Superior temporal gyrus (tissue), 1 donor: ENCODE measurements around the gene UBE2M.
A peak's percentile ranks its signal among the peaks of the same experiment; 100 is the strongest.
"Not testable (repeated sequence)": the region's sequence is repeated elsewhere in the genome, so short reads cannot be mapped to it uniquely, and the experiment has no call there.

Experiments
- DNase-seq: peaks from one replicate; pipeline ENCODE4 v3.0.0-alpha.2; 2016; ENCODE audit errors: extremely low spot score

Gene UBE2M

DNA sequence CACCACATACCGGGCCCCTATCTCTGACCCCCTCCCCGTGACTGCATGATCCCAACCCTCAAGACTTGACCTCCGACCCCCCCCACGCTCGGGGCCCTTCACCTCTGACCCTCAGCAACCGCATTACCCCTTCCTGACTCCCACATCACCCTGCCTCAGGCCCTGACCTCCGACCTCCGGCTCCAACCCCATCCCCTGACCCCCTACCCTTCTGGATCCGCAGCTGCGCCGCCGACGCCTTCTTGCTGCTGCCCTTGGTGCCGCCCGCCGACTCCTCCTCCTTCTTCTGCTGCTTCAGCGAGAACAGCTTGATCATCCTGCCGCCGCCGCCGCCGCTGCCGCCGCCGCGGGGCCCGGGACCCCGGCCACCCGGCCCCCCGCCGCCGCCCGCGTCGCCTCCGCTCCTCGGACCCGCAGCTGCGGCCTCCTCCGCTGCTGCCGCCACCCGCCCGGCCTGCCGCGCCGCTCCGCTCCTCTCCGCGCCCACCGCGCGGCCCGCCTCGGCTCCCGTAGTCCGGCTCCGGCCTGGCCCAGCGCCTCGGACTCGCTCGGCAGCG, at the start of gene UBE2M:
UBE2M (minus strand) TSS at position 546 of the 557 bp plus-strand sequence; CDS start at position 316, 230 bp downstream.
- DNase-seq: no peak

DNA sequence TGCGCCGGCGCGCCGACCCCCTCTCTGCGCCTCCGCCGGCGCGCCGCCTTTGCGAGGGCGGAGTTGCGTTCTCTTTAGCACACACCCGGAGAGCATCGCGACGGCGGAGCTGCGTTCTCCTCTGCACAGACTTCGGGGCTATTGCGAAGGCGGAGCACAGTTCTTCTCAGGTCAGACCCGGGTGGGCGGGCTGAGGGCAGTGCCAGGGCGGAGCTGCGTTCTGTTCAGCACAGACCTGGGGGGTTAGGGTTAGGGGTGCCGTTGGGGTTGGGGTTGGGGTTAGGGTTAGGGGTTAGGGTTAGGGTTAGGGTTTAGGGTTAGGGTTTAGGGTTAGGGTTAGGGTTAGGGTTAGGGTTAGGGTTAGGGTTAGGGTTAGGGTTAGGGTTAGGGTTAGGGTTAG, 48.8 kb upstream of the UBE2M start:
- not testable (repeated sequence) for DNase-seq

DNA sequence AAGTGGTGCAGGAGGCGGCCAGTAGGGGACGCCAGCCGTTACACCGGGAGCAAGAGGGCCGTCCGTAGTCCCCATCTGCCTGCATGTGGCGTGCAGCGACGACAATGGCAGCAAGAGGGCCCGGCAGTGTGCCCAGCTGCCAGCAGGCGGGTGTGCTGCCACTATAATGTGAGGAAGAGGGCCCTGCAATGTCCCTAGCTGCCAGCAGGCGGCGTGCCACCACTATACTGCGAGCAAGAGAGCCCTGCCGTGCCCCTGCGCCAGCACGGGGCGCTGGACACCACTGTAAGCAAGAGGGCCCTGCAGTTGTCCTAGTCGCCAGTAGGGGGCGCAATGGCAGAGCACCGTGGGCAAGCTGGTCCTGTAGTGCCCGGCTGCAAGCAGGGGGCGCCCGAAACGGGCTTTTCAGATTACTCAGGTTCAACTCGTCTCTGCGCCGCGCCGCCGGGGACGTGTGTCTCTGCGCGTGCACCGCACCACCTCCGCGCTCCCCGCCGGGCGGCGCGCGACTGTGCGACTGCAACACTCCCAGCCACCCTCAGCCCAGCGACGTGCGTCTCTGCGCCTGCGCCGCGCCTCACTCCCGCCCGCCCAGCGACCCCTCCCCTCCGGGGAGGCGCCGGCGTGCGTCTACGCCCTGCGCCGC, 48.0 kb upstream of the UBE2M start:
- DNase-seq: not testable (repeated sequence)

DNA sequence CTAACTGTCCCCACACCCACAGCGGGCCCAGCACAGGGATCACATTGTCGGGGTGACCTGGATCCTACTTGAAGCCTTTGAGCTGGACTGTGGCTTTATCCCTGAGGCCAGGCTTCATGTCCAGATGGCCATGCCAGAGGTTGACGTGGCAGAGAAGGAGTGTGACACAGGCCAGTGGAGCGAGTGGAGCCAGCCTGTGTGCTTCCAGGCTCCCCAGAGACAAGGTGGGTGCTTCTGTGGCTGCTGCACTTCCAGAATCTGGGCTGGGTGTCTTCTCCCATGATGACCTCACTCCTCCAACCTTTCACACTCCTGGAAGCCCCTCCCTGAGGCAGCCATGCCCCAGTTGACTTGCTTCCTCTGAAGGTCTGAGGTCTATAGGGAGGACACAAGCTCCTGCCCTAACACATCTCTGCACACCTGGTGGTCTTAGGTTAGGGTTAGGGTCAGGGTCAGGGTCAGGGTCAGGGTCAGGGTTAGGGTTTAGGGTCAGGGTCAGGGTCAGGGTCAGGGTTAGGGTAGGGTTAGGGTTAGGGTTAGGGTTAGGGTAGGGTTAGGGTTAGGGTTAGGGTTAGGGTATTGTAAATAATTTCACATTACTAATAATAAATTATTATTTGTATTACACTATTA, 27.8 kb upstream of the UBE2M start:
- DNase-seq: no peak

DNA sequence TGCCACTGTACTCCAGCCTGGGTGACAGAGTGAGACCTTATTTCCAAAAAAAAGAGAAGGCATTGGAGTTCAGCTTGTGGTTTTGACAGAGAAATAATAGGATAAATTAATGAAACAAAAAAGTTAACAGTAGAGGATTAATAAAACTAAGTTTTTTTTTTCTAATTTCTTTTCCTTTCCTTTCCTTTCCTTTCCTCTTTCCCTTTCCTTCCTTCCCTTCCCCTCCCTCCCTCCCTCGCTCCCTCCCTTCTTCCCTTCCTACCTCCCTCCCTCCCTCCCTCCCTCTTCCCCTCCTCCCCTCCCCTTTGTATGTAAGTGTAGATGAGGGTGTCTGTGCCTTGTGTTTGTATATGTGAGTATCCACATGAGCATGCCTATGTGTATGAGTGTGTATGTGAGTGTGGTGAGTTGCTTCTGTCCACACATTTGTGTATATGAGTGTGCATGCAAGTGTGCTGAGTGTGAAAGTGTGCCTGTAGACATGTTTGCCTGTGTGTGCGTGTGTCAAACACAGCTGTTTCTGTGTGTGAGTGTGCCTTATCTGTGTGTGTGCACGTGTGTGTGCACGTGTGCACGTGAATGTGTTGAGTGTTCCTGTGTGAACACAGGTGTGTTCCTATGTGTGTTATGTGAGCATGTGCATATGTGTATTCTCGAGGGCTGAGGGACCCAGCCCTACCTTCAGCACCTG, 27.2 kb upstream of the UBE2M start:
- no peak for DNase-seq

DNA sequence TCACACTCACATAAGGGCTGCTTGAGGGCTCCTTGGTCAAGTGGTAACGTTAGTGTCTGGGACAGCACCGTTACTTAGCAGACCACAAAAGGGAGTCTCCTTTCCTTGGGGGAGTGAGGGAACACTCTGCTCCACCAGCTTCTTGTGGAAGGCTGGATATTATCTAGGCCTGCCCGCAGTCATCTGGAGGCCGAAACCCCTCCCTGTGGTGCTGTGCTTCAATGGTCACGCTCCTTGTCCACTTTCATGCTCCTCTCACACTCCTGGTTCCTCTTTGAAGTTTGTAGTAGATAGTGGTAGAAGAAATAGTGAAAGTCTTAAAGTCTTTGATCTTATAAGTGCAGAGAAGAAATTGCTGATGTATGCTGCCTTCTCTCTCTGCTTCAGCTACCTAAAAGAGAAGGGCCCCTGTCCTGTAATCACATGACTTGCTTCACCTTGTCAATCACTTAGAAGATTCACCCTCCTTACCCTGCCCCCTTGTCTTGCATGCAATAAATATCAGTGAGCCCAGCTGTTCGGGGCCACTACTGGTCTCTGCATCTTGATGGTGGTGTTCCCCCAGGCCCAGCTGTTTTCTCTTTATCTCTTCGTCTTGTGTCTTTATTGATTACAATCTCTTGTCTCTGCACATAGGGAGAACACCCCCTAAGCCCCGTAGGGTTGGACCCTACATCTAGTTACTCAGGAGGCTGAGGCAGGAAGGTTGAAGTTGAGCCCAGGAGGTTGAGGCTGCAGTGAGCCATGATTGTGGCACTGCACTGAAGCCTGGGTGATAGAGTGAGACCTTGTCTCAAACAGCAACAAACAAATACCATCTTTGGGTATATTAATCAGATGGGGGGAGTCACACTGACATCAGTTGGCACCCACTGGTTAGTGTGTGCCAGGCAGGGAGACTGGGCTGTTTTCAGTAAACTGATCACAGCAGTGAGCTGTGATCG, 26.4 kb upstream of the UBE2M start:
- DNase-seq: no peak

DNA sequence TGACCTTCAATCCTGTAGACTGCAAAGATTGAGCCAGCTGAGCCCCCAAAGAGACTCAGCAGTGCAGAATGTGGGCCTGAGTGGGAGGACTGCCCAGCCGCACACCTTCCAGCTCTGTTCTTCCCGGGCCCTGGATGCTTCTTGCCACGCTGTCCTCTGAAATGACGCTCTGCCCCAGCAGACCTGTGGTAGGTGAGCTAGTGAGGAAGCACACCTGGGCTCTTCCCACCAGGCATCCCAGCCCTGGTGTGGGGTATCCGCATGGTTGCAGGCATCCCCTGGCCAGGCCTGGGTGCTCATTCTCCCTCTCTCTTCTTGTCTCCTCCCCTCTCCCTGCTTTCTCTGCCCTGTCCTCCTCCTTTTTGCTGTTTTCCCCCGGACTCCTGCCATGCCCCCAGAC, 24.6 kb upstream of the UBE2M start:
- no peak for DNase-seq

DNA sequence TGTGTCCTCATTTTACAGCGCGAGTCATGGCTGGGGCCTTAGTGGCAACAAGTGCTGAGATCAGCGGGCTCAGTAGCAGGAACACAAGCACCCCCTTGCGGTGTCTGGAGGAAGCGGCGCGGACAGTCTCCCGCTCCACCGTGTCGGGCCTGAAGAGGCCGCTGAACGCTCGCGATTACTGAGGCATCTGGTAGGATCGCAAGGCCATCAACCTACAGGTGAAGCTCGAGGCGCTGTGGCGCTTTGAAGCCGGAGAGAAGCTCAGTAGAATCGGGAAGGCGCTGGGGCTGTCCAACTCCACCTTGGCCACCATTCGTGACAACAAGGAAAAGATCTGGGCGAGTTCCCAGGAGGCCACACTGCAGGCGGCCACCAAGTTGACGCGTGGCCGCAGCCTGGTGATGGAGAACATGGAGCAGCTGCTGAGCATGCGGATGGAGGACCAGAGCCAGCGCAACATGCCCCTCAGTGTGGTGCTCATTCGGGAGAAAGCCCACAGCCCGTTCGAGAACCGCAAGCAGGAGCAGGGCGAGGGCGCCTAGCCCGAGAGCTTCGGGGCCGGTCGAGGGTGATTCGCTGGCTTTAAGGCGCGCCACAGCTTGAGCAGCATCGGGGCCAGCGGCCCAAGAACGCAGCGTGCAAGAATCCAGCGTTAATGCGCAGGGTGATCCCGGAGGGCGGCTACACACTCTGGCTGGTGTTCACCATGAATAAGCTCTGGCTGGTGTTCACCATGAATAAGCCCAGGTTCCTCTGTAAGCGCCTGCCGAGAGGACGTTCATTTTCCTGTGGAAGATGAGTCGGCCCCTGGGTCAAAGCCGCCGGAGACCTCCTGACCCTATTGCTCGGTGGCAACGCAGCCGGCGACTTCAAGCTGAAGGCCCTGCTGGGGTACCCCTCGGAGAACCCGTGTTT, 23.1 kb upstream of the UBE2M start:
- peak; percentile 86 for DNase-seq

DNA sequence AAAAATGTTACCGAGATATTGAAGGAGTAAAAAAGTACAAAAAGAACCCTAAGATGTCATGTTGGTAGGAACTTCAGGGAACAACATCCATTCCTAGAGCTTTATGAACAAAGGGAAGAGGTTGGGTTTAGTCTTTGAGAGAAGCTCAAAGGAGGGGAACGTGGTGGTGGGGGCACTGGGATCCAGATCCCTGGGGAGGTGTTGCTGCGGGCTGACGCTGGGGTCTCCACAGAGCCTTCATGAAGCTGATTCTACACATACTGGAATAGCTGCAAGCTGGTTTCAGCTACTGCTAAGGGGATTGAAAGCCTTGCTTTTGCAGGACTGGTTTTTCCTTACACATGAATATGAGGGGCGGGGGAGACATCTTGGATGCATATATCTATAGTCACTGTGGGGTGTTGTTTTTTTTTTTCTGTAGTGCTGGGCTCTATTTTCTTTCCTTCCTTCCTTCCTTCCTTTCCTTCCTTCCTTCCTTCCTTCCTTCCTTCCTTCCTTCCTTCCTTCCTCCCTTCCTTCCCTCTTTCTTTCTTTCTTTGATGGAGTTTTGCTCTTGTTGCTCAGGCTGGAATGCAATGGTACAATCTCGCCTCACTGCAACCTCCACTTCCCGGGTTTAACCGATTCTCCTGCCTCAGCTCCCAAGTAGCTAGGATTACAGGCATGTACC, 21.2 kb upstream of the UBE2M start:
- DNase-seq: no peak

DNA sequence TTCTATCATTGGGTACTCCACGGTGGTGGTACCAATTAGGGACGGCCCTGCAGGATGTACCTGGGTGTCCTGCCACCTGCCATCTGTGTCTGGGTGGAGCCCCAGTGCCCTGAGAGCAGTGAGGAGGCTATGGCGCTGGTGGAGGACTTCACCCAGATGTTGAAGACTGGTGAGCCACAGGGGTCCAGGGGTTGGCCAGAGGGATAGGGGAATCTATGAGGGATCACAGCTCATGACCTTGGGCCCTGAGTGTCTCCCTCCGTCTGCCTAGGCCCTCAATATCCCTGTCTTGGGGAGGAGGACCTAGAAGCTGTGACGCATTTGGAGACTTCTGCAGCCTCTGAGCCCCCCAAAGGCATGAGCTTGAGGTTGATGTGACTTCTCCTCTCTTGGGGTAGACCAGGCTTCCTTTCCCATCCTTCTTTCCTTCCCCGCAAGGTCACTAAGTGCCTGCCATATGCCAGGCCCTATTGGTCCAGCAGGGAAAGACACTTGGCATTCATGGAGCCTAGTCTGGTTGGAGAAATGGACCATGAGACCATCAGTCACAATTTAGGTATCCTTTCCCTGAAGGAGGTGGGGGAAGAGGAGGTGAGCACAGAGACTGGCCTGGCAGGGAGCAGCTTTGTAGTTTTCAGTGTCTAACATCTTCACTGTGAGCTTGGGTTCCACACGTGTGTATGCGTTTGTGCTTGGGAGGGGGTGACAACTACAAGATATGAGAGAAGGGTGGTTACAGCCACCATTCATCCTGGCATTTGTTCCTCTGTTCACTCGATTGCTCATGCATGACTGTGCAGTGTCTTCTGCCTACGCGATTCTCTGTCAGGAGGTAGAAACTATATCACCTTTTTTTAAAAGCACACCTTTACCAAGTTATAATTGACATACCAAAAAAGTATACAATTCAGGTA, 19.9 kb upstream of the UBE2M start:
- no peak for DNase-seq

DNA sequence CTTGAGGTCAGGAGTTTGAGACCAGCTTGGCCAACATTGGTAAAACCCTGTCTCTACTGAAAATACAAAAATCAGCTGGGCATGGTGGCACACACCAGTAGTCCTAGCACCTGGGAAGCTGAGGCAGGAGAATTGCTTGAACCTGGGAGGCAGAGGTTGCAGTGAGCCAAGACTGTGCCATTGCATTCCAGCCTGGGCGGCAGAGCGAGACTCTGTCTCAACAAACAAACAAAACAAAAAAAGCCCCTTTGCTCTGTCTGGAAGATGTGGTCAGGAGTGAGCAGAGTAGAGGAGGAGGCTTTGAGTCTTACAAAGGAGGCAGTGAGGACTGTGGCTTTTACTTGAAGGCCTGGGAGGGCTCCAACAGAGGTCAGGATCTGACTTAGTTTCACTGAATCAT, 19.2 kb upstream of the UBE2M start:
- not testable (repeated sequence) for DNase-seq

DNA sequence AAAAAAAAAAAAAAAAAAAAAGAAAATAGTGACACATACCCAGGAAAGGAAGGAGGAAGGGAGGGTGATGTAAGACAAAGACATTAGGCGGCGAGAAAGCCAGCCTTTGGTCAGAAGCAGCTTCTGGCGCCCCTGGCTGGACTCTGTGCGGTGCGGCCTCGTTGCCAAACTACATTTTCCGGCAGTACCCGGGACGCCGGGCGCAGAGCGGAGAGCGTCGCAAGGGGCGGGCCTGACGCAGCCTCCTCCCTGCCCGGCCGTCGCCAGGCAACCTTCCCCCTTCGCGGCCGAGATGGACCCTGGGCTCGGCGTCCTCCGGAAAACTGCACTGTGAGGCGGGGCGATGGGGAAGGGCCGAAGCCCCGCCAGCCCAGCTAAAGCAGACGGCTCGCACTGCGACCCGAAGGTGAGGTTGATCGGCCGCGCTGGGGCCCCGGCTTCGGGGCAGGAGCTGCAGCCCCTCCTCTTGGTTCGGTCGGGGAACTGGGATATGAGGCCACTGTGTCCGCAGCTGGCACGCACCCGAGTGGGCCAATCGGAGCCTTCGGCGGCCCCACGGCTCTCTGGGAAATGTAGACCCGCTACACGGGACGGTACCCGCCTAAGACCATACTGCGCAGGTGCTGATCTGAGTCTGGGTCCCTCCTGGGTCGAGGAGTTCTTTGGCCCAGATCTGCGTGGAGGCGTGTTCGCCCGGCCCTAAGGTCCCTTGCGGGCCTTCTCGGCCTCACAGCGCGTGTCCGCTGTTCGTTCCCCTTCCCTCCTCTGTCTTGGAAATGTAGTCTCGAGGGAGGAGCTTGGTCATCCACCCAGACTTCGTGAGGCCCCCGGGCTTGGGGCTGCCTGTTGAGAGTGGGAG, 17.0 kb upstream of the UBE2M start:
- peak; percentile 92 for DNase-seq

DNA sequence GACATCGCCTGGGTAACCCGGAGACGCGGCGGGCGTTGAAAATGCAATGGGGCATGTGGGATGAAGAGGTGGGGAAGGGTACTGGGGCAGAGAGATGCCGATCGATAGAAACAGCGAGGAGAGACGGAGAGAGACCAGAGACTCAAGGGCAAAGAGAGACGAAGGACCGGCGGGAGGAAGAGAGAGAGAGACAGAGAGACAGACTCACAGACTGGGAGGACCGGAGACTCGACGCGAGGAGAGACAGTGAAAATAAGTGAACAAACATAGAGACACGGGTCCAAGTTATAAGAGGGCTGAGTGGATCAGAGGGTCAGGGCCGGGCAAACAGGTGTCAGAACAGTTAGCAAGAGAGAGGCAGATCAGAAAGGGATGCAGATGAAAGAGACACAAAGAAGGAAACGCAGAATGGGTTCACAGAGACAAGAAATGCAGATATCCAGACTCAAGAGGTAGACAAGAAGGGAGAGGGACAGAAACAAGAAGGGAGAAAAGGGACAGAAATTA, 15.3 kb upstream of the UBE2M start:
- DNase-seq: no peak

DNA sequence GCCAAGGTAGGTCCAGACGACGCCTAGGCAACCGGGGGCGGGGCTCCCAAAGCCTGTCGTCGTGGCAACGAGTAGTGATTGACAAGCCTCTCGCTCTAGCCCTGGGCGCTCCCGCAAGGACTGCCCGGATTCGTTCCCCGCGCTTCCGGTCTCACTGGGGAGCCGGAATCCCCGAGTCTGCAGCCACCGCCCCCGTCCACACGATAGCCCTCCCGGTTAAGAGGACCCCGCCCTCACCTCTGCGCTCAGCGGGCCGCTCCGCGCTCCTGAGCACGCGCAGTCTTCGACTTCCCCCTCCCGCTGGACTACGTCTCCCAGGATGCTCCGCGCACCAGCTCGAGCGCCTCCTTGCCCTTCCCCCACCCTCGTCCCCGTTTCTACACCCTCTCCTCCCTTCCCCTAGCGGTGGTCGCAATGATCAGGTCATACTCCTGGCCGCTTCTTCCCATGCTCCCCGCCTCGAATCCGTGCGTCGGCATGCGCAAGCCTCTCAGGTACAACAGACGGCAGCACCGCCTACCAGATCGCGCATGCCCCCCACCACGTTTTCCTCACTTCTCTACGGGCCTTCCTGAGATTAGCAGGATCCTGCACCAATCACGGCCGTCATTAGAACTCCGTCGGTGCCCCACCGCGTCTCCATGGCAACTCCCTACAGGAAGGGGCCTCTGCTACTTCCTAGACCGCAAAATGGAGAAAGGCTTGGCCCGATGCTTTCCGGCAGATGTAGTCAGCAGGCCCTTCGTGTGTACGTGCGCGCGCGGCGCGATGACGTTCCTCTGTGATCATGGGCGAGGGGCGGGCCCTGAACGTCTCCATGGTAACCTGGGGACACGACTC, 14.6 kb upstream of the UBE2M start, which contains the start of gene MZF1:
MZF1 (minus strand) TSS at position 518 of the 840 bp plus-strand sequence. CDS start 1,946 bp downstream, outside the sequence.
- peak; percentile 99 for DNase-seq

DNA sequence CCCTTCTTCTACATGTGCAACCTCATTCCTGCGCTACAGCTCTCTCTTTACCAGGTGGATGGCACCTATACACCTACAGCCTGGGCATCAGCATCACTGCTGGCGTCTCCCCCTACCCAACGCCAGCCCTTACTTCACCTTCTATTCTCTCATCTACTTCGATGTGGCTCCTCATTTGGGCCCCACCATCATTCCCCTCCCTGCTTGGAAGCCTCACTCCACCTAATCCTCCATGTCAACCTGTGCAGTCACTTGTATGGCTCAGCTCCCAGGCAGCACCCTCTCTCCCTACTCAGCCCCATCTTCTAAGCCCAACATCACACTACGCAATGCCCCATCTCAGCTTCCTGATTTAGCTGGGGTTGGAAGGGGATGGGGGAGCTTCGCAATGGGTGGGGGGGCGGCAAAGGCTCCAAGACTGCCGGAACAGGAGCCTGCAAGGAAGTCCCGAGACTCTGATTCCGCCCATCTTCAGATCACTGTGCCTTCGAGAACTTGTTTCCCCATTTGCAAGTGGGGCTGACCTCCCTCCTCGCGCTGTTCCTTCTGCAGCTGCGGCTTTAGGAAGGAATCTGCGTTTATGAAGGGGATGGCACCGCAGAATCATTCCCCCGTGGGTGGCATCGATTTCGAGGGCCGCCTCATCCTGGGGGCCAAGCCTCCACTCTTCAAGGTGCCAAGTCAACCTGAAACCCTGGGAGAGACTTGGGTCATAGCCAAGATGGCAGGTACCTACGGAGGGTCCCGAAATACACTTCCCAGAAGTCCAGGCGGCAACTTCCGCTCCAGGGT, 13.8 kb upstream of the UBE2M start:
- no peak for DNase-seq

DNA sequence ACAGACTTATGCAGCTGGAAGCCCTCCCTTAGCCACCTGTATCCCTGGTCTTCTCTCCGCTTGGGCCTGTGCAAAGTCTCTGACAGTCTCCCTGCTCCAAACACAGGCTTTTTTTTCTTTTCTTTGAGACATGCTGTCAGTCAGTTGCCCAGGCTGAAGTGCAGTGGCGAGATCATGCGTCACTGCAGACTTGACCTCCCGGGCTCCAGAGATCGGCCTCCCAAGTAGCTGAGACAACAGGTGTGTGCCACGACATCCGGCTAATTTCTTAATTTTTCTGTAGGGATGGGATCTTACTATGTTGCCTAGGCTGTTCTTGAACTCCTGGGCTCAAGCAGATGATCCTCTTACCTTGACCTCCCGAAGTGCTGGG, 13.2 kb upstream of the UBE2M start:
- DNase-seq: no peak
